GM23338 (cell line): ENCODE measurements around the gene TRAF2. TPM values are rescaled to one million over a fixed set of nuclear protein-coding genes. Genes with fewer than 3 reads are reported as not detected.

Source experiments
- ATAC-seq: fragments of 200-7000 bp; cut with Tn5 transposase; 3 replicates; pipeline ENCODE4 v1.9.1; 2020
- DNase-seq: peaks from one replicate; pipeline ENCODE4 v3.0.0-alpha.2; 2015; ENCODE audit warnings: low spot score
- H2AFZ ChIP-seq: fragments of 200-600 bp; sonication (generic); 2 replicates; pipeline ENCODE4 v1.8.0; 2016; ENCODE audit warnings: antibody characterized with exemption, mild to moderate bottlenecking, moderate library complexity
- H3F3A ChIP-seq: fragments of 200-600 bp; sonication (generic); replicated peaks from 2 replicates; pipeline ENCODE4 v1.8.0; 2017; ENCODE audit warnings: antibody characterized with exemption, mixed run types, low read depth
- H3K27ac ChIP-seq: fragments of 200-600 bp; sonication (generic); 2 replicates; pipeline ENCODE4 v1.6.1; 2016; ENCODE audit warnings: low read depth
- H3K27me3 ChIP-seq: fragments of 200-600 bp; sonication (generic); 2 replicates; pipeline ENCODE4 v1.8.0; 2016; ENCODE audit warnings: mild to moderate bottlenecking, mixed run types, moderate library complexity; ENCODE audit not compliant: insufficient read depth
- H3K36me3 ChIP-seq: fragments of 200-600 bp; sonication (generic); 2 replicates; pipeline ENCODE4 v1.8.0; 2016; ENCODE audit warnings: mild to moderate bottlenecking; ENCODE audit not compliant: insufficient read depth
- H3K4me1 ChIP-seq: fragments of 200-600 bp; sonication (generic); 2 replicates; pipeline ENCODE4 v1.8.0; 2016; ENCODE audit warnings: mild to moderate bottlenecking, moderate library complexity; ENCODE audit not compliant: insufficient read depth
- H3K4me2 ChIP-seq: fragments of 200-600 bp; sonication (generic); 2 replicates; pipeline ENCODE4 v1.7.1; 2017; ENCODE audit warnings: mixed run types
- H3K4me3 ChIP-seq: fragments of 200-600 bp; sonication (generic); 2 replicates; pipeline ENCODE4 v1.6.1; 2016; ENCODE audit warnings: mixed run types
- H3K79me2 ChIP-seq: fragments of 200-600 bp; sonication (generic); replicated peaks from 2 replicates; pipeline ENCODE4 v1.8.0; 2017; ENCODE audit warnings: mild to moderate bottlenecking; ENCODE audit not compliant: insufficient read depth
- H3K9me2 ChIP-seq: fragments of 200-600 bp; sonication (generic); 2 replicates; pipeline ENCODE4 v1.8.0; 2017; ENCODE audit not compliant: insufficient read depth
- H4K20me1 ChIP-seq: fragments of 200-600 bp; sonication (generic); replicated peaks from 2 replicates; pipeline ENCODE4 v1.8.0; 2017; ENCODE audit warnings: mild to moderate bottlenecking; ENCODE audit not compliant: insufficient read depth
- H3K27ac Mint-ChIP-seq: 2 replicates; pipeline ENCODE4 v1.8.0; 2020; ENCODE audit warnings: inconsistent platforms, mild to moderate bottlenecking, moderate library complexity, mixed read lengths
- H3K27me3 Mint-ChIP-seq: 3 replicates; pipeline ENCODE4 v1.8.0; 2022; ENCODE audit warnings: low read depth, mild to moderate bottlenecking, moderate library complexity, mixed read lengths, inconsistent platforms; ENCODE audit not compliant: insufficient read depth, poor library complexity
- H3K36me3 Mint-ChIP-seq: 3 replicates; pipeline ENCODE4 v1.8.0; 2021; ENCODE audit warnings: low read depth, mild to moderate bottlenecking, inconsistent platforms, moderate library complexity, mixed read lengths
- H3K4me1 Mint-ChIP-seq: 3 replicates; pipeline ENCODE4 v1.8.0; 2020; ENCODE audit warnings: mild to moderate bottlenecking, inconsistent platforms, mixed read lengths
- H3K4me3 Mint-ChIP-seq: 3 replicates; pipeline ENCODE4 v1.8.0; 2021; ENCODE audit warnings: moderate library complexity, mild to moderate bottlenecking, inconsistent platforms, mixed read lengths
- H3K9me3 Mint-ChIP-seq: 3 replicates; pipeline ENCODE4 v1.8.0; 2020; ENCODE audit warnings: moderate library complexity, mild to moderate bottlenecking, inconsistent platforms, mixed read lengths
- CREB1 ChIP-seq: fragments of 250-450 bp; sonication (Bioruptor Pico); IDR thresholded peaks from 2 replicates; pipeline ENCODE4 v1.5.0; 2020; ENCODE audit warnings: low read depth, mild to moderate bottlenecking, moderate library complexity
- CTCF ChIP-seq, 2 experiments: fragments of 200-600 bp in 1 of 2; sonication (generic) in 1 of 2; conservative IDR thresholded peaks; 2 replicates each; pipeline versions ENCODE4 v1.5.1 to v1.6.1; 2016 to 2017; ENCODE audit warnings: antibody characterized with exemption in 2 of 2, low read depth in 2 of 2, mild to moderate bottlenecking in 2 of 2, moderate library complexity in 1 of 2
- EZH2 ChIP-seq: fragments of 200-600 bp; sonication (generic); IDR thresholded peaks from one replicate; pipeline ENCODE4 v1.8.0; 2017; ENCODE audit warnings: antibody characterized with exemption, mild to moderate bottlenecking, low read depth; ENCODE audit not compliant: unreplicated experiment
- EZH2phosphoT487 ChIP-seq: fragments of 200-600 bp; sonication (generic); IDR thresholded peaks from one replicate; pipeline ENCODE4 v1.8.1; 2018; ENCODE audit warnings: antibody characterized with exemption; ENCODE audit not compliant: unreplicated experiment
- JUNB ChIP-seq: IDR thresholded peaks from one replicate; pipeline ENCODE4 v1.6.1; 2016; ENCODE audit warnings: antibody characterized with exemption; ENCODE audit not compliant: unreplicated experiment
- NANOG ChIP-seq: IDR thresholded peaks from 2 replicates; pipeline ENCODE4 v1.6.1; 2016; ENCODE audit warnings: antibody characterized with exemption, borderline replicate concordance
- REST ChIP-seq: IDR thresholded peaks from one replicate; pipeline ENCODE4 v1.6.1; 2018; ENCODE audit warnings: antibody characterized with exemption; ENCODE audit not compliant: unreplicated experiment
- STAT1 ChIP-seq: IDR thresholded peaks from one replicate; pipeline ENCODE4 v1.6.1; 2016; ENCODE audit warnings: antibody characterized with exemption; ENCODE audit not compliant: unreplicated experiment
- ZNF114 ChIP-seq: fragments of 250-450 bp; sonication (Bioruptor Pico); IDR thresholded peaks from 2 replicates; pipeline ENCODE4 v1.5.0; 2020; ENCODE audit warnings: mild to moderate bottlenecking, moderate library complexity
- ZNF331 ChIP-seq: fragments of 250-450 bp; sonication (Bioruptor Pico); IDR thresholded peaks from 2 replicates; pipeline ENCODE4 v1.5.0; 2020; ENCODE audit warnings: low read depth, mild to moderate bottlenecking, moderate library complexity
- polyA plus RNA-seq: library from polyadenylated mRNA; unstranded; fragments of >200 nt; fragmentation: Nextera tagmentation; extraction: Ambion mirVana; gene quantifications from 2 replicates; pipeline ENCODE4 v1.2.1, GENCODE V29; 2016
- total RNA-seq: library from RNA; depleted of rRNA; stranded (reverse); fragments of >200 nt; shearing (Covaris generic); gene quantifications from 2 replicates; pipeline ENCODE4 v1.2.3, GENCODE V29; 2014
- TF ChIP-seq, protein P1 (sequence below): fragments of 250-450 bp; sonication (Bioruptor Pico); IDR thresholded peaks from 2 replicates; pipeline ENCODE4 v1.5.0; 2020; ENCODE audit warnings: mild to moderate bottlenecking, moderate library complexity

Gene TRAF2
- total and polyA plus RNA-seq, 2 experiments from 2014 or later: 25.4 to 39.9 TPM

GRCh38 chr9:136898483-136899100 is 12.3 kb downstream of the TRAF2 start:
- Histone ChIP-seq H3K27ac (no peak overlapping the region), H2AFZ (no peak overlapping the region), H3K4me3 (no peak overlapping the region), H3K4me2 (no peak overlapping the region), H3K36me3 (peaks cover 21% of the 10 kb centered on the region), H4K20me1 (peaks cover 26% of the 10 kb centered on the region), H3F3A (0 out of 2 replicates have a peak, but pooled peaks cover 9% of the 10 kb centered on the region), H3K79me2 (peaks cover 37% of the 10 kb centered on the region), H3K9me2 (no peaks in the 10 kb centered on the region), H3K27me3 (no peaks in the 10 kb centered on the region), H3K4me1 (no peaks in the 10 kb centered on the region)
- H3K9me3 Mint-ChIP-seq: no peaks in the 10 kb centered on the region
- TF ChIP-seq EZH2 (no peak), EZH2phosphoT487 (no peak), JUNB (no peak), STAT1 (no peak), REST (no peak), ZNF331 (CRISPR knock-in tag) (no peak), ZNF114 (no peak), CREB1 (CRISPR knock-in tag) (no peak), CTCF (conservative IDR thresholded peaks at IDR 0.05; ENCODE audit: low read depth in 2 of 2) (no peak), NANOG (no peak)
- TF ChIP-seq, protein P1, sequence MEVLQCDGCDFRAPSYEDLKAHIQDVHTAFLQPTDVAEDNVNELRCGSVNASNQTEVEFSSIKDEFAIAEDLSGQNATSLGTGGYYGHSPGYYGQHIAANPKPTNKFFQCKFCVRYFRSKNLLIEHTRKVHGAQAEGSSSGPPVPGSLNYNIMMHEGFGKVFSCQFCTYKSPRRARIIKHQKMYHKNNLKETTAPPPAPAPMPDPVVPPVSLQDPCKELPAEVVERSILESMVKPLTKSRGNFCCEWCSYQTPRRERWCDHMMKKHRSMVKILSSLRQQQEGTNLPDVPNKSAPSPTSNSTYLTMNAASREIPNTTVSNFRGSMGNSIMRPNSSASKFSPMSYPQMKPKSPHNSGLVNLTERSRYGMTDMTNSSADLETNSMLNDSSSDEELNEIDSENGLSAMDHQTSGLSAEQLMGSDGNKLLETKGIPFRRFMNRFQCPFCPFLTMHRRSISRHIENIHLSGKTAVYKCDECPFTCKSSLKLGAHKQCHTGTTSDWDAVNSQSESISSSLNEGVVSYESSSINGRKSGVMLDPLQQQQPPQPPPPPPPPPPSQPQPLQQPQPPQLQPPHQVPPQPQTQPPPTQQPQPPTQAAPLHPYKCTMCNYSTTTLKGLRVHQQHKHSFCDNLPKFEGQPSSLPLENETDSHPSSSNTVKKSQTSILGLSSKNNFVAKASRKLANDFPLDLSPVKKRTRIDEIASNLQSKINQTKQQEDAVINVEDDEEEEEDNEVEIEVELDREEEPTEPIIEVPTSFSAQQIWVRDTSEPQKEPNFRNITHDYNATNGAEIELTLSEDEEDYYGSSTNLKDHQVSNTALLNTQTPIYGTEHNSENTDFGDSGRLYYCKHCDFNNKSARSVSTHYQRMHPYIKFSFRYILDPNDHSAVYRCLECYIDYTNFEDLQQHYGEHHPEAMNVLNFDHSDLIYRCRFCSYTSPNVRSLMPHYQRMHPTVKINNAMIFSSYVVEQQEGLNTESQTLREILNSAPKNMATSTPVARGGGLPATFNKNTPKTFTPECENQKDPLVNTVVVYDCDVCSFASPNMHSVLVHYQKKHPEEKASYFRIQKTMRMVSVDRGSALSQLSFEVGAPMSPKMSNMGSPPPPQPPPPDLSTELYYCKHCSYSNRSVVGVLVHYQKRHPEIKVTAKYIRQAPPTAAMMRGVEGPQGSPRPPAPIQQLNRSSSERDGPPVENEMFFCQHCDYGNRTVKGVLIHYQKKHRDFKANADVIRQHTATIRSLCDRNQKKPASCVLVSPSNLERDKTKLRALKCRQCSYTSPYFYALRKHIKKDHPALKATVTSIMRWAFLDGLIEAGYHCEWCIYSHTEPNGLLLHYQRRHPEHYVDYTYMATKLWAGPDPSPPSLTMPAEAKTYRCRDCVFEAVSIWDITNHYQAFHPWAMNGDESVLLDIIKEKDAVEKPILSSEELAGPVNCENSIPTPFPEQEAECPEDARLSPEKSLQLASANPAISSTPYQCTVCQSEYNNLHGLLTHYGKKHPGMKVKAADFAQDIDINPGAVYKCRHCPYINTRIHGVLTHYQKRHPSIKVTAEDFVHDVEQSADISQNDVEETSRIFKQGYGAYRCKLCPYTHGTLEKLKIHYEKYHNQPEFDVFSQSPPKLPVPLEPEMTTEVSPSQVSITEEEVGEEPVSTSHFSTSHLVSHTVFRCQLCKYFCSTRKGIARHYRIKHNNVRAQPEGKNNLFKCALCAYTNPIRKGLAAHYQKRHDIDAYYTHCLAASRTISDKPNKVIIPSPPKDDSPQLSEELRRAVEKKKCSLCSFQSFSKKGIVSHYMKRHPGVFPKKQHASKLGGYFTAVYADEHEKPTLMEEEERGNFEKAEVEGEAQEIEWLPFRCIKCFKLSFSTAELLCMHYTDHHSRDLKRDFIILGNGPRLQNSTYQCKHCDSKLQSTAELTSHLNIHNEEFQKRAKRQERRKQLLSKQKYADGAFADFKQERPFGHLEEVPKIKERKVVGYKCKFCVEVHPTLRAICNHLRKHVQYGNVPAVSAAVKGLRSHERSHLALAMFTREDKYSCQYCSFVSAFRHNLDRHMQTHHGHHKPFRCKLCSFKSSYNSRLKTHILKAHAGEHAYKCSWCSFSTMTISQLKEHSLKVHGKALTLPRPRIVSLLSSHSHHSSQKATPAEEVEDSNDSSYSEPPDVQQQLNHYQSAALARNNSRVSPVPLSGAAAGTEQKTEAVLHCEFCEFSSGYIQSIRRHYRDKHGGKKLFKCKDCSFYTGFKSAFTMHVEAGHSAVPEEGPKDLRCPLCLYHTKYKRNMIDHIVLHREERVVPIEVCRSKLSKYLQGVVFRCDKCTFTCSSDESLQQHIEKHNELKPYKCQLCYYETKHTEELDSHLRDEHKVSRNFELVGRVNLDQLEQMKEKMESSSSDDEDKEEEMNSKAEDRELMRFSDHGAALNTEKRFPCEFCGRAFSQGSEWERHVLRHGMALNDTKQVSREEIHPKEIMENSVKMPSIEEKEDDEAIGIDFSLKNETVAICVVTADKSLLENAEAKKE (CRISPR knock-in tag): no peak
- ATAC-seq (no peak), DNase-seq (no peak)
- no peak overlapping the region for H3K27ac Mint-ChIP-seq
- H3K36me3 Mint-ChIP-seq: peaks cover 47% of the 10 kb centered on the region
- no peak overlapping the region for H3K4me3 Mint-ChIP-seq
- H3K27me3 Mint-ChIP-seq: peaks cover 4% of the 10 kb centered on the region
- peaks cover 2% of the 10 kb centered on the region; the same call in 1 of the 3 replicates for H3K4me1 Mint-ChIP-seq
